Upper lobe of left lung (tissue), 6 donors: ENCODE results near the gene ACAP3. TPM values are rescaled to one million over a fixed set of nuclear protein-coding genes. Genes with fewer than 3 reads are reported as not detected.
A peak's percentile ranks its signal among the peaks of the same experiment; 100 is the strongest.

ENCODE experiments used
- ATAC-seq, 2 donors: fragments of 200-7000 bp; cut with Tn5 transposase; one replicate each; pipeline ENCODE4 v1.9.1; 2022; ENCODE audit warnings: mild to moderate bottlenecking in 2 of 2, moderate library complexity in 2 of 2; ENCODE audit not compliant: low FRiP score in 2 of 2
- DNase-seq, 2 donors: peaks; one replicate each; pipeline ENCODE4 v3.0.0-alpha.2; 2019 to 2020
- H3K27ac ChIP-seq, 4 donors: fragments of 200-600 bp; sonication (generic); one replicate each; pipeline ENCODE4 v1.5.1; 2016 to 2019
- H3K27me3 ChIP-seq, 4 donors: fragments of 200-600 bp; sonication (generic); one replicate each; pipeline ENCODE4 v1.5.1; 2017 to 2019
- H3K36me3 ChIP-seq, 4 donors: fragments of 200-600 bp; sonication (generic); one replicate each; pipeline ENCODE4 v1.5.1; 2016 to 2019
- H3K4me1 ChIP-seq, 4 donors: fragments of 200-600 bp; sonication (generic); one replicate each; pipeline ENCODE4 v1.5.1; 2018 to 2019
- H3K4me3 ChIP-seq, 4 donors: fragments of 200-600 bp; sonication (generic); one replicate each; pipeline ENCODE4 v1.5.1; 2017 to 2019; ENCODE audit warnings: mild to moderate bottlenecking in 2 of 4, moderate library complexity in 1 of 4
- H3K9me3 ChIP-seq, 4 donors: fragments of 200-600 bp; sonication (generic); one replicate each; pipeline ENCODE4 v1.5.1; 2018 to 2019
- EP300 ChIP-seq, 4 donors: sonication (generic); formaldehyde crosslinking; IDR thresholded peaks; one replicate each; pipeline ENCODE4 v1.5.1; 2017; ENCODE audit warnings: antibody characterized with exemption in 4 of 4, control low read depth in 2 of 4
- POLR2A ChIP-seq, 4 donors: fragments of 450-650 bp; IDR thresholded peaks; one replicate each; pipeline ENCODE4 v1.5.1; 2016 to 2017; ENCODE audit warnings: antibody characterized with exemption in 4 of 4, mild to moderate bottlenecking in 2 of 4
- POLR2AphosphoS5 ChIP-seq, 2 donors: sonication (generic); formaldehyde crosslinking; IDR thresholded peaks; one replicate each; pipeline ENCODE4 v1.5.1; 2017; ENCODE audit warnings: antibody characterized with exemption in 2 of 2
- WGBS, 2 donors: methylation state at CpG; one replicate each; pipeline ENCODE4 v1.1.5; 2017 to 2018; 5-methylcytosine and 5-hydroxymethylcytosine counted together
- total RNA-seq, 6 donors: library from RNA; depleted of rRNA in 4 of 6; stranded (reverse); fragments of >200 nt in 4 of 6; gene quantifications; one replicate each; pipeline versions ENCODE4 v1.1.0 to v1.2.1, GENCODE V29; 2016 to 2021
- TF ChIP-seq, protein P1 (sequence below), 6 experiments: fragments of 450-650 bp in 4 of 6; fragments of 200-600 bp in 2 of 6; sonication (generic) in 2 of 6; IDR thresholded peaks; one replicate each; pipeline ENCODE4 v1.5.1; 2016 to 2019; ENCODE audit warnings: antibody characterized with exemption in 6 of 6
- donor health status: DM: no; HTN: no; CAD: no; lungs with moderate emphysema.
- donor health status: DM: no; HTN: yes; CAD: no; lungs with severe emphysema.

ACAP3 gene
- total RNA-seq, 6 donors from 2014 or later: 33.5 to 166 (median 60.1) TPM

- H3K27me3 ChIP-seq: no peaks in the 10 kb centered on the region
- TF ChIP-seq, protein P1, sequence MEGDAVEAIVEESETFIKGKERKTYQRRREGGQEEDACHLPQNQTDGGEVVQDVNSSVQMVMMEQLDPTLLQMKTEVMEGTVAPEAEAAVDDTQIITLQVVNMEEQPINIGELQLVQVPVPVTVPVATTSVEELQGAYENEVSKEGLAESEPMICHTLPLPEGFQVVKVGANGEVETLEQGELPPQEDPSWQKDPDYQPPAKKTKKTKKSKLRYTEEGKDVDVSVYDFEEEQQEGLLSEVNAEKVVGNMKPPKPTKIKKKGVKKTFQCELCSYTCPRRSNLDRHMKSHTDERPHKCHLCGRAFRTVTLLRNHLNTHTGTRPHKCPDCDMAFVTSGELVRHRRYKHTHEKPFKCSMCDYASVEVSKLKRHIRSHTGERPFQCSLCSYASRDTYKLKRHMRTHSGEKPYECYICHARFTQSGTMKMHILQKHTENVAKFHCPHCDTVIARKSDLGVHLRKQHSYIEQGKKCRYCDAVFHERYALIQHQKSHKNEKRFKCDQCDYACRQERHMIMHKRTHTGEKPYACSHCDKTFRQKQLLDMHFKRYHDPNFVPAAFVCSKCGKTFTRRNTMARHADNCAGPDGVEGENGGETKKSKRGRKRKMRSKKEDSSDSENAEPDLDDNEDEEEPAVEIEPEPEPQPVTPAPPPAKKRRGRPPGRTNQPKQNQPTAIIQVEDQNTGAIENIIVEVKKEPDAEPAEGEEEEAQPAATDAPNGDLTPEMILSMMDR (IDR thresholded peaks at IDR 0.05): no peak
- no peak for TF ChIP-seq POLR2AphosphoS5 (IDR thresholded peaks at IDR 0.05)
- TF ChIP-seq POLR2A (IDR thresholded peaks at IDR 0.05): no peak
- no peak for TF ChIP-seq EP300 (IDR thresholded peaks at IDR 0.05)
- 53 to 58% methylated on average over 6 to 8 of the region's 8 CpGs for WGBS, 2 donors
- H3K4me1 ChIP-seq: peaks cover 29 to 61% (median 41%) of the 10 kb centered on the region in 4 donors
- peak overlapping the region in 3 of 4 donors; percentile 88 to 92 (median 90) for H3K27ac ChIP-seq
- peaks cover 3 to 33% (median 19%) of the 10 kb centered on the region in 4 donors for H3K36me3 ChIP-seq
- DNase-seq: no peak
- H3K4me3 ChIP-seq: peak overlapping the region in 3 of 4 donors; percentile 97 to 100 (median 100)
- no peak for ATAC-seq
- H3K9me3 ChIP-seq: no peaks in the 10 kb centered on the region
Observed at GRCh38 chr1:1326075-1326605, 18.4 kb upstream of the ACAP3 start.

DNA sequence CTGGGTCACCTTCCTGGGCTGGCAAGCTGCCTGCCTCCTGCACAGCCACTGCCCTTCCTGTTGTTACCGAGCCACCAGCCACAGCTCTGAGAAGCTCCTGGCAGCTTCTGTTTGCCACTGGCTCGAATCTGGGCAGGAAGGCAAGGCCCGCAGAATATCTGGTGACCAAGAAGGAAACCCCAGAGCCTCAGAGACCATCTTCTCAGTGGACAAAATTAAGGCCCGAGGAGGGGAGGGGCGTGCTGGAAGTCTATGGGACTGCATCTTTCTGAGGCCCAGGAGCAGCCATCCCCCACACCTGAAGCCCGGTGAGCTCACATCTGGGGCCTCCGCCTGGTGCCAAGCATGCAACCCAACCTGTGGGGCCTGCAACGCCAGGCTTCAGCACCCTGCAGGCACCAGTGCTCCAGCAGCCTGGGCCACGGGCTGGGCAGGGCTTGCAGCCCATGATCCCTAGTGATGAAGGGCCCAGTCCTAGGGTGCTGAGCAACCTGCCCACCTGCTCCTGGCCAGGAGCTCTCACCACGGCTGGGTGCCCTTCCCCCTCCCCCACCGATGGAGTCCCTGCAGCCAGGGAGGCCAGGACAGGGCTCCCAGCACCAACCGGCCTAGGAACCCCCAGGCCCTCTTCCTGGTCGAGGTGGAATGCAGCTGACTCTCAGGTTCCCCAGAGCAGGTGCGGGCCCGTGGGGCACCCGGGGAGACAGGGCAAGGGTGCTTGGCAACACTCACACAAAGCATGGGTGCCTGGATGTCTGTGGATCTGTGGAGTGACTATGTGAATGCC, 17.8 kb upstream of the ACAP3 start:
- ATAC-seq: no peak
- WGBS, 2 donors: 23 to 35% methylated on average over 6 to 16 of the region's 16 CpGs
- H3K27me3 ChIP-seq: no peaks in the 10 kb centered on the region
- H3K27ac ChIP-seq: peak overlapping the region; percentile 85 to 92 (median 89)
- DNase-seq: peak in 1 of 2 donors; percentile 66
- H3K9me3 ChIP-seq: no peaks in the 10 kb centered on the region
- H3K4me3 ChIP-seq: peak overlapping the region; percentile 97 to 100 (median 99)
- no peak for TF ChIP-seq POLR2AphosphoS5 (IDR thresholded peaks at IDR 0.05)
- TF ChIP-seq, protein P1 (IDR thresholded peaks at IDR 0.05): peak in 1 of 6 experiments; percentile 4
- peaks cover 3 to 36% (median 20%) of the 10 kb centered on the region in 4 donors for H3K36me3 ChIP-seq
- H3K4me1 ChIP-seq: peaks cover 29 to 61% (median 36%) of the 10 kb centered on the region in 4 donors

DNA sequence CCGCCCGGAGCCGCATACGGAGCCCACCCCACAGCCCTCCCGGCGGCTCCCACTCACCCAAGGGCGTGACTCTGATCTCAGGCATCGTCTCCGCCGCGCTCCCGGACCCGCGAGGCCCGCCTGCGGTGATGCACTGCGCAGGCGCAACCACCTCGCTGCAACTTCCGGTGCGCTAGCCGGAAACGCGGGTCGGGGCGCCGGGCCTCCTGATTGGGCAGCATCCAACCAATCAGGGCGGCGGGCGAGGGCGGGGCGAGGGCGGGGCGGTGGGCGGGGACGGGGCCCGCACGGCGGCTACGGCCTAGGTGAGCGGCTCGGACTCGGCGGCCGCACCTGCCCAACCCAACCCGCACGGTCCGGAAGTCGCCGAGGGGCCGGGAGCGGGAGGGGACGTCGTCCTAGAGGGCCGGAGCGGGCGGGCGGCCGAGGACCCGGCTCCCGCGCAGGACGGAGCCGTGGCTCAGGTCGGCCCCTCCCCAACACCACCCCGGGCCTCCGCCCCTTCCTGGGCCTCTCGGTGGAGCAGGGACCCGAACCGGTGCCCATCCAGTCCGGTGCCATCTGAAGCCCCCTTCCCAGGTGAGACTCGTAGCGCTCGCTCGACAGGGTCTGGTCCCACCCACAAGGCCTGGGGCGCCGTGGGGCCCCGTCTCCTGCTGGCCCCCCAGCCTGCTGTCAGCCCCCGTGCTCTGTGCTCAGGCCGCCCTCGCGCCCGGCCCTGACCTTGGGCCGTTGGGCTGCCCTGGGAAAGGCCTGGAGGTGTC, 17.0 kb upstream of the ACAP3 start, which contains the start of the genes CPTP and INTS11:
Gene CPTP, plus strand, starts transcription at position 279 of the 764 bp plus-strand sequence. CDS start 2,109 bp downstream, outside the sequence.
Gene INTS11, minus strand, starts transcription at position 137 of the 764 bp plus-strand sequence. Its CDS starts 52 bp downstream, at position 85.
- ATAC-seq: peak; percentile 87 to 94
- WGBS, 2 donors: 1% methylated on average over 26 of the region's 84 CpGs; no CpG with 5 or more reads in 1 of the 2 donors
- H3K27ac ChIP-seq: peak within 1 kb of the TSS; percentile 85 to 92 (median 89)
- DNase-seq: peak; percentile 87 to 98
- no peaks in the 10 kb centered on the region for H3K27me3 ChIP-seq
- no peaks in the 10 kb centered on the region for H3K9me3 ChIP-seq
- TF ChIP-seq EP300 (IDR thresholded peaks at IDR 0.05) (no peak), POLR2A (IDR thresholded peaks at IDR 0.05) (peak in 3 of 4 donors; percentile 13 to 81 (median 34)), POLR2AphosphoS5 (IDR thresholded peaks at IDR 0.05) (peak; percentile 66 to 83)
- TF ChIP-seq, protein P1 (IDR thresholded peaks at IDR 0.05): peak in 2 of 6 experiments; percentile 13 to 33
- peaks cover 3 to 44% (median 27%) of the 10 kb centered on the region in 4 donors for H3K36me3 ChIP-seq
- H3K4me1 ChIP-seq: peaks cover 29 to 60% (median 35%) of the 10 kb centered on the region in 4 donors
- peak within 1 kb of the TSS; percentile 97 to 100 (median 99) for H3K4me3 ChIP-seq

- no peak for DNase-seq
- ATAC-seq: no peak
- Histone ChIP-seq H3K27ac (peak overlapping the region; percentile 85 to 92 (median 89)), H3K4me1 (peaks cover 29 to 60% (median 35%) of the 10 kb centered on the region in 4 donors), H3K4me3 (peak overlapping the region; percentile 78 to 100 (median 98)), H3K9me3 (no peaks in the 10 kb centered on the region), H3K36me3 (peaks cover 3 to 50% (median 31%) of the 10 kb centered on the region in 4 donors), H3K27me3 (no peaks in the 10 kb centered on the region)
- WGBS, 2 donors: 1% methylated on average over 38 of the region's 41 CpGs; no CpG with 5 or more reads in 1 of the 2 donors
- TF ChIP-seq, protein P1 (IDR thresholded peaks at IDR 0.05): no peak
Observed at GRCh38 chr1:1324084-1324523, 16.4 kb upstream of the ACAP3 start.
